GM10266 (cell line): ENCODE data around the gene HDAC7.
"Not testable (repeated sequence)": the region's sequence is repeated elsewhere in the genome, so short reads cannot be mapped to it uniquely, and the experiment has no call there.

Source experiments
- DNase-seq: peaks from one replicate; pipeline ENCODE4 v3.0.0; 2012; ENCODE audit errors: extremely low spot score
- CTCF ChIP-seq: IDR thresholded peaks from 2 replicates; pipeline ENCODE4 v1.5.1; 2012; ENCODE audit warnings: mild to moderate bottlenecking, low read depth; ENCODE audit not compliant: control insufficient read depth, insufficient read depth; ENCODE audit errors: missing control alignments

HDAC7 gene

DNA sequence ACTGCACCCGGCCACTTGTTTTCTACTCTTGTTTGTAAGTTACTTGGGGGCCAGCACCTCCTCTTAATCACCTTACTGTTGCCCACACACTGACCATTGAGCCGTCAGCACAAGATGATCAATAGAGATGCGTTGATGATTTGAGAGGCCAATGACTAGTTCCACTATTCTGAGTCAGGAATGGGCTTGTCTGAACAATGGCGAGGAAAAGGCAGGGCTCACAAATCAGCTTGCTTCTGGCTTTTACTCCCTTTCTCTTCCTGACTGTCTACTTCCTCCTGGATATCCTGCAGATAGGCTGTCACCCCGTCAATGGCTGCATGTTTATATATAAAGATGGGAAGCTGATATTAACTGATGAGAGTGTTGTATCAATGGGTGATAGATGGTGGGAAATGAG is 29.1 kb upstream of the HDAC7 start:
- TF ChIP-seq CTCF: no peak
- DNase-seq: no peak

- no peak for DNase-seq
- TF ChIP-seq CTCF: no peak
These were observed 26.7 kb upstream of the HDAC7 start for GRCh38 chr12:47846294-47846996.

DNA sequence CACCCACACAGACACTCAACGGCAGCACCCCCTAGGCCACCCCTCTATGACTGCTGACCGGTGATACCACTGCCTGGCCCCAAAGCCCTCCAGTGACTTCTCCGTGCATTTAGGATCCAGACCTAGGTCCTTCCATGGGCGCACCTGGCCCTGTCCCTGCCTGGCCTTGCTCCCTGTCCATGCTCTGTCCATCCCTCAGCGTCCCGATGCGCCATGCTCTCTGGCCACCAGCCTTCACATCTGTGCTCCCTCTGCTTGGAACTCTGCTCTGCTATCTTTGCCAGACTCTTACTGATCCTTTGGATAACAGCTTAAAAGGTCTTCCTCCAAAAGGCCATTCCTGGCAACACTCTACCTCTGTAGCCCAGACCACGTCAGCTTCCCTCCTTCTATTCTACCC is 25.4 kb upstream of the HDAC7 start:
- TF ChIP-seq CTCF: no peak
- no peak for DNase-seq

- TF ChIP-seq CTCF: no peak
- DNase-seq: no peak
These were observed 24.7 kb upstream of the HDAC7 start for GRCh38 chr12:47844264-47845019.

- no peak for TF ChIP-seq CTCF
These were observed 23.7 kb upstream of the HDAC7 start for GRCh38 chr12:47843226-47843980.

DNA sequence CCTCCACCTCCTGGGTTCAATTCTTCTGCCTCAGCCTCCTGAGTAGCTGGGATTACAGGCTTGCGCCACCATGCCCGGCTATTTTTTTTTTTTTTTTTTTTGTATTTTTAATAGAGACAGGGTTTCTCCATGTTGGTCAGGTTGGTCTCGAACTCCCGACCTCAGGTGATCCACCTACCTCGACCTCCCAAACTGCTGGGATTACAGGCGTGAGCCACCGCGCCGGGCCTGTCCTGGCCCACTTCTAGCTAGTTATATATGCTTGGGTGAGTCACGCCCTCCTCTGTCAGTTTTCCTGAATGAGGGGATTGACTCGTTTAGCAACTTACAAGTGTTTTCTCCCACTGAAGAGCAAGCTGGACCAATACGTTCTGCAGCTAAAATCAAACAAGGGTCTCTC is 22.8 kb upstream of the HDAC7 start:
- DNase-seq: not testable (repeated sequence)

More at GRCh38 chr12:47843226-47843980, 23.7 kb upstream of the HDAC7 start:
- no peak for DNase-seq

- TF ChIP-seq CTCF: no peak
These were observed 22.2 kb upstream of the HDAC7 start for GRCh38 chr12:47841910-47842309.

More at GRCh38 chr12:47841910-47842309, 22.2 kb upstream of the HDAC7 start:
- DNase-seq: no peak
